Activated naive CD4-positive, alpha-beta T cell treated with anti-CD3 and anti-CD28 coated beads, Interleukin-2, amount 10 ng/mL, durations not matched to agents 7 days and 5 days (primary cell): ENCODE measurements around the gene SSR2.

ENCODE experiments used
- CTCF ChIA-PET: fragments of 350-600 bp; sonication (Branson Sonifier 250); formaldehyde crosslinking; loops from one replicate; lab custom pipeline; 2021; ENCODE audit warnings: antibody characterized with exemption; lab: Charles Lee
- DNase-seq: peaks from one replicate; pipeline ENCODE4 v3.0.0-alpha.2; 2020
- H3K27ac Mint-ChIP-seq: one replicate; pipeline ENCODE4 v1.8.0; 2021; ENCODE audit warnings: mild to moderate bottlenecking, moderate library complexity, mixed read lengths
- H3K27me3 Mint-ChIP-seq: one replicate; pipeline ENCODE4 v1.8.0; 2021; ENCODE audit warnings: mild to moderate bottlenecking, mixed read lengths
- H3K36me3 Mint-ChIP-seq: one replicate; pipeline ENCODE4 v1.8.0; 2021; ENCODE audit warnings: mixed read lengths
- H3K4me1 Mint-ChIP-seq: one replicate; pipeline ENCODE4 v1.8.0; 2021; ENCODE audit warnings: mixed read lengths
- H3K4me3 Mint-ChIP-seq: one replicate; pipeline ENCODE4 v1.8.0; 2021; ENCODE audit warnings: mild to moderate bottlenecking, moderate library complexity, mixed read lengths
- H3K9me3 Mint-ChIP-seq: one replicate; pipeline ENCODE4 v1.8.0; 2021; ENCODE audit warnings: mixed read lengths

SSR2 gene

DNA sequence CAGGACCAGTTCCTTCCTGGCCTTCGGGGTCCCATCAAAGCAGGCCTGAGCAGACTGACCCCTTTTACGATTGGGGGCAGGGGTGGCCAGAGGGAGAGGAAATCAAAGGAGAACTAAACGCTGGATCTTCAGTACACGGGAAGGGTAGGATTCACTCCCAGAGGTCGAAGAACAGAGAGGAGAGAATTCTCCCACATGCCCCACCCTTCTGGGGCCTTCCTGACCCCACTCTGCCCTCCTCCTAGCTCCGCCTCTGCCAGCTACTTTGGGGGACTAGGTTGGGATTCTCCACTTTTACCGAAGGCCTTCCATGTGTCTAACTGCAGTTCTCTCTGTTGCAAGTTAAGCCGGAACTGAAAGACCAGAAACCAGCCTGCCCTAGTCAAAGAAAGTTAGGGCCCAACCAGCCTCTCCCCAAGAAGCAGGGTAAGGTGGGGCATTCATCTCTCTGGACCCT is 41.8 kb downstream of the SSR2 start:
- peaks cover 41% of the 10 kb centered on the region for H3K36me3 Mint-ChIP-seq
- no peaks in the 10 kb centered on the region for H3K27me3 Mint-ChIP-seq
- H3K27ac Mint-ChIP-seq: peak overlapping the region; percentile 89
- H3K4me1 Mint-ChIP-seq: peaks cover 68% of the 10 kb centered on the region
- DNase-seq: peak; percentile 49
- no peaks in the 10 kb centered on the region for H3K9me3 Mint-ChIP-seq
- H3K4me3 Mint-ChIP-seq: peak overlapping the region; percentile 100
- CTCF ChIA-PET: interaction anchor here (0.7 to 12.7 kb wide), 8 partner anchors 9 to 45 kb away, joined by 3 to 98 read pairs (median 8); partner anchors contain the start of genes KHDC4 and RXFP4

DNA sequence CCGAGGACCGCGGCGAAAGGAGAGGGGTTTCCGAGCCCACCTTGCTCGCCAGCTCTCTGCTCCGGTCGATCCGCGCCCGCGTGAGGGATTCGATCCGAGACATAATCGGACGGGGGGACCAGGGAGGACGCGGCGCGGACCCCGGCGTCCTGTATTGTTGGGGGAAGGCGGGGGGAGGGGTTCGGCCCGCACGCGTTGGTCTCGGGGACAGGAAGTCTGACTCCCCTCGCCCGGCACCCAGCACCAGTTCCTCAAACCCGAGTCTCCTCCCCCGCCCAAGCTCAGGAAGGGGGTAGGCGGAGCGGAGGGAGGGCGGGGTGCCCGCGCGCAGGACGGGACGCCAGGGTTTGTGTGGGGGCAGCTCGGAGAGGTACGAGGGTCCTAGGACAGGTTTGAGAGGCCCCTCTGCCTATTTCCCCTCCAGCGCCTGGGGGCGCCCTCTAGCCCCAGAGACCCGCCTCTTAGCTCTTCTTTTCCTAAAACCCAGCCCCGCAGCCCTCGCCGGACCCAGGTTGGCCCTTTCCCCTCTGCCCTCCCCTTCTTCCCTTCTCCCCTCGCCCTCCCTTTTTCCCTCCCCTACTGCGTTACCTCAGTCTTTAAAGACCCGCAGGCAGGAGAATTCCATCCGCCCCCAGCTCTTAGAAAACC is 42.3 kb downstream of the SSR2 start, which contains the start of gene ARHGEF2:
ARHGEF2 (minus strand) TSS at position 223 of the 648 bp plus-strand sequence; CDS start at position 103, 120 bp downstream.
- Mint-ChIP-seq H3K9me3 (no peaks in the 10 kb centered on the region), H3K4me3 (peak within 1 kb of the TSS; percentile 100)
- CTCF ChIA-PET: interaction anchor here (0.7 to 12.7 kb wide), 9 partner anchors 9 to 44 kb away, joined by 3 to 98 read pairs (median 5); partner anchors contain the start of genes KHDC4 and RXFP4

DNA sequence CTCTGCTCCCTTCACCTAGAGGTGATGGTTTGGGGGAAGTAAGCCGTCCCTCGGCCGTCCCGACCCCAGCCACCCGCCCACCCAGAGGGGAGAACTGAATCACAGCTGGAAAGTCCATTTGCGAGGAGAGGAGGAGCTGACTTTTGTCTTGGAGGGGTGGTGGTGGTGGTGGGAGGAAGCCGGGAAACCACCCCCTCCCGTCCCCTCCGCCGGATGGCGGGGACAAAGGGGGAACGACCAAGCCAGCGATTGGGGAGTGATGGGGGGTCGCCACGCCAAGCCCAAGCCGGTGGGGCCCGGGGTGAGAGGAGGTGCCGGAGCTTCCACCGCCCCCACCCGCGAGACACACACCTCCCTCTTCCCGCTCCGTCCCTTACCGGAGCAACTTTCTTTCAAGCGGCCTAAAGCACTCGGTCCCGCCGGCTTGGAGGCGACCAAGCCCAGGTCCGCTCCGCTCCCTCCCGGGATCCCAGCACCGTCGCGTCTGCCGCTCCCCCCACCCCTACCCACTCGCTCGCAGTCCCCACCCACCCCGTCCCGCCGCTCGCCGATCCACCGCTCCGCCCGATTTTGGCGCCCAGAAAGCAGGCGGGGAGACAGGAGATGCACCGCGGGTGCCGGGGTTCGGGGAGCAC is 42.9 kb downstream of the SSR2 start:
- Mint-ChIP-seq H3K9me3 (no peaks in the 10 kb centered on the region), H3K4me3 (peak overlapping the region; percentile 100), H3K36me3 (peaks cover 45% of the 10 kb centered on the region), H3K27ac (peak overlapping the region; percentile 89), H3K27me3 (no peaks in the 10 kb centered on the region), H3K4me1 (peaks cover 69% of the 10 kb centered on the region)
- DNase-seq: peak; percentile 54
- CTCF ChIA-PET: interaction anchor here (0.8 to 12.7 kb wide), 9 partner anchors 8 to 44 kb away, joined by 3 to 98 read pairs (median 5); partner anchors contain the start of genes KHDC4 and RXFP4

More for the DNA sequence above, 42.3 kb downstream of the SSR2 start, which contains the start of gene ARHGEF2:
- H3K27me3 Mint-ChIP-seq: no peaks in the 10 kb centered on the region
- DNase-seq: peak; percentile 89
- H3K4me1 Mint-ChIP-seq: peaks cover 69% of the 10 kb centered on the region
- peak within 1 kb of the TSS; percentile 89 for H3K27ac Mint-ChIP-seq
- H3K36me3 Mint-ChIP-seq: peaks cover 42% of the 10 kb centered on the region

DNA sequence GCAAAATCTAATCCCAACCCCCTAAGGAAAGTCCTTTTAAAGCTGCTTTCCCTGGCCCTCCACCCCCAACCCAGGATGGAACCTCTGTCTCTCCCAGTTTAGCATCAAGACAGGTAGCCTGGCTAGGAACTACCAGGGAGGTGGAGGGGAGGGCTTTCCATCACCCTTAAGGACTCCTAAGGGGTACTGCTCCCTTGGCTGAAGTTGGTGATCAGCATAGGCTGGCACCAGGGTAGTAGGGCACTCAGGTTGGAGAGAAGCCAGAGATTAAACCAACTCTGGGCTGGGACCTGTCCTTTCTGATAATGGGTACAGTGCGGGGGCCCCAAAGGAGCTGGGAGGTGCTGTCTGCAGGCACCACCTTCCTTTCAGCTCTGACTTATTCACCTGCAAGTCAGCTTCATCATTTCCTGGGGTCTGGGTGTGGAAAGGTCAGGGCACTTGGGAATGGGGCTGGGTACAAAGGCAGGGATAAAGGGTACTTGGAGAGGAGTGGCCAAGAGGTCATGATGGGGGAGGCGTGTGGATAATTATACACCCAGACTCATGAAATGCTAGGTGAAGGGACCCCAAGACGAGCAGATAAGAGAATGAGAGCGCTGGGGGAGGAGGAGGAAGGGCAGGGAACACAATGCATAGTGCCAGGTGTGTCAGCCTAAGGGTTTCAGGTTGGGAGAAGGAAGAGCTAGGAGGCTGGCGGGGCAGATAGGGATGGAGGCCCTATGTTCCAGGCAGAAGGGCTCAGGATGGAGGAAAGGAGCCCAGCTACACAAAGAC is 43.6 kb downstream of the SSR2 start:
- peaks cover 51% of the 10 kb centered on the region for H3K36me3 Mint-ChIP-seq
- no peaks in the 10 kb centered on the region for H3K9me3 Mint-ChIP-seq
- H3K27me3 Mint-ChIP-seq: no peaks in the 10 kb centered on the region
- peak overlapping the region; percentile 100 for H3K4me3 Mint-ChIP-seq
- peak overlapping the region; percentile 89 for H3K27ac Mint-ChIP-seq
- CTCF ChIA-PET: interaction anchor here (0.9 to 12.7 kb wide), 8 partner anchors 9 to 89 kb away, joined by 3 to 98 read pairs (median 8); partner anchors contain the start of genes KHDC4 and RXFP4
- no peak for DNase-seq
- H3K4me1 Mint-ChIP-seq: peaks cover 69% of the 10 kb centered on the region

DNA sequence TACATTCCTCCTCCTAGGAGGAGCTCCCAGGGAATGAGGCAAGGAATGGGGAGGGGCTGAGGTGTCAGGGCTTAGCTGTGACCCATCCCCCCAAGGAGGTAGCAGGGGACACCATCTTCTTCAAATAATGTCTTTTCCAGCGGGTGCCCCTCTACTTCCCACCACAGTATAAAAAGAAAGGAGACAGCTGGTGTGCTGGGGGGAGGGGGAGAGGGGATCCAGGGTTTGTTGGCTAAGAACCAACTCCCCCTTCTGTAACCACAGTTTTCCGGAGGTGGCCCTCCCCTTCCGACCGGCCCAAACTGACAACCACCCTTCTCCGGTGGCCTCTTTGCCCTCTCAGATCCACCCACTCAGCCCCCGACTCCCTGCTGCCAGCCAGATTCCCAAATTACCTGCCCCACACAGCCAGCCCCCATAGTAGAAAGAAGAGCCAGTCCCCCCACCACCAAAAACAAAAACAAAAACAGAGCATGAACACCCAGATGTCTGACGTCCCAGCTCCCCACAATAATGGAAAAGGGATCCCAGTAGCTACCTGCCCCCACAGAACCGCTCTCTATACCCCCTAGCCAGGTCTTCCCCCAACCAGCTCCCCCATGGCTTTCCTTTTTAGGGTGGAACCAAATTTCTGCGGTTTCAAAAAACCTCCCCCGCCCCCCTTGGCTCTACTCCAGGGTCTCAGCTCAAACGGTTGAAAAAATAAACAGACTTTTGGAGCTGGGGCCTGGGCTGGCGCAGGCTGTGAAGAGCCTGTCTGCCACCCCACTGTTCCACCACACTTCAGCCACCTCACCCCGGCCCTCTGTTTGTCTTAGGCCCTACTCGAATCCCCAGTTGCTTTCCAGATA is 44.5 kb downstream of the SSR2 start:
- Mint-ChIP-seq H3K27me3 (no peaks in the 10 kb centered on the region), H3K27ac (peak overlapping the region; percentile 89), H3K4me1 (peaks cover 68% of the 10 kb centered on the region), H3K4me3 (peak overlapping the region; percentile 100), H3K9me3 (no peaks in the 10 kb centered on the region), H3K36me3 (peaks cover 49% of the 10 kb centered on the region)
- DNase-seq: peak; percentile 64
- CTCF ChIA-PET: interaction anchor here (0.9 to 12.7 kb wide), 10 partner anchors 8 to 90 kb away, joined by 3 to 98 read pairs (median 6); partner anchors contain the start of genes KHDC4 and RXFP4

DNA sequence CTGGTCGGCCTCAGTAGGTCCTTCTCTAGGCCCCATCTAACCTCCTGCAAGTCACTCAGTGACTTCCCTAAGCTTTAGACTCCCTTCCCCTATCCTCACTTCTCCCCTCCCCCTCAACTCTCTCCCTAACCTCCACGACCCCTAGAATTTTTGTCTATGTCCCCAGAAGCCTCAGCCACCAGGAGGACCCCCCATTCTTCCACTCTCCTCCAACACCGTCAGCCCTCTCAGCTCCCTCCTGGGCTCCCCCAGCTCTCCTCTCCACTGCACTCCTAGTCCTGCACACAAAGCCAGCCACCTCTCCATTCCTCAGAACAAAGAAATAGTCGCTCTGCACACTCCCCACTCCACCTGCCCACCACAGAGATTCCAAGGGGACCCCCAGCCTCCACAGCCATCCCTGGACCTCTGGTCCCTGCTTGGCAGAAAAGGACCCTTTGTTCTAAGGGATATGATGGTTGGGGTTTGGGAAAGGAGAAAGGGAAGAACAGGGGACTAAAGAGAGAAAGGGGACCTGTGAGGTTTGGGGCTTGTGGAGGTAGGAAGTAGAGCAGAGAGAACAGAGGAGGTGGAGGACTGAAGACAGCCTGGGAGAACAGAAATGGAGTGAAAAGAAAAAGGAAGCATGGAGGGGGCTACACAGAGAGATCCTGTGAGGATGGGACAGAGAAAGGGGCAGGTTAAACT is 45.2 kb downstream of the SSR2 start:
- Mint-ChIP-seq H3K9me3 (no peaks in the 10 kb centered on the region), H3K27ac (peak overlapping the region; percentile 89), H3K36me3 (peaks cover 50% of the 10 kb centered on the region), H3K27me3 (no peaks in the 10 kb centered on the region), H3K4me3 (peak overlapping the region; percentile 100), H3K4me1 (peaks cover 68% of the 10 kb centered on the region)
- CTCF ChIA-PET: interaction anchor here (1.0 to 12.7 kb wide), 6 partner anchors 9 to 91 kb away, joined by 3 to 98 read pairs (median 4); partner anchors contain the start of gene RXFP4
- no peak for DNase-seq

DNA sequence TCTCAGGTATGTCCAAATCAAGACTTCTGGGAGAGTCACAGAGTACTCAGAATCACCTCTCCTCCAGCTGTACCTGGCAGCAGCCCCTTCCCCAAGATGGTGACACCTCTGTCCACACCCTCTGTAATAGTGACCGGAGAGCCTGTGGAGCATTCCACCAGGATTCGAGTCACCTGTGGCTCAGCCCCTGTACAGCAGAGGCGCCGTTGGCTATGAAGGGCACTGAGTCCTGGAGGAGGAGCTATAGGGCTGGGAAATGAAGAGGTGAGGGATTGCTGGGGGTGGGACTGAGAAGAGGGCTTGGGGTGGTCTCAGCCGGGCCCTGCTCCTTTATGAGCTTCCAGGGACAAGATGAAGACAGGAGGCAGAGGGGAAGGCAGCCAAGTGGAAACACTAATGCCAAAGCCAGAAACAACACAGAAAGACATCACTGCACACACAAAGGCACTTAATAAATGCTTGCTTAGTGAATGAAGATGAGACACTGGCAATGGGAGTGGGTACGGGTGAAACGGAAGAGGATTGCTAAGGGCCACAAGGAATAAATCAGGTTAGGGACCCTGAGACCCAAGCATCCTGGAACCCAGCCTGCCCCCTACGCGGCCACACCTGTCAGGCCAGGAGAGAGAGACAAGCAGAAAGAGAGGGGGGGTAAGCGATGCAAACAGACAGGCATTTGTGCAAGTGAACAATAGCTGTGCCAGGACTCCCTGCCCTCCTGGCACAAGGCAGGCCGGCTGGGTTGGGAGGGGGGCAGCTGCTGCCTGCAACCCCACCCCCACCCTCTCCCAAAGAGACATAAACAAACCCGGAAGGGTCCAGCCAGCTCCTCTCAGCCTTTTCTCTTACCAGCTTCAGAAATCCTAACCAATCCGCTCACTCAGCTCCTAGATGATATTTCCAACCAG is 46.3 kb downstream of the SSR2 start:
- Mint-ChIP-seq H3K27me3 (no peaks in the 10 kb centered on the region), H3K27ac (peak overlapping the region; percentile 89), H3K4me3 (peak overlapping the region; percentile 100), H3K36me3 (peaks cover 61% of the 10 kb centered on the region), H3K4me1 (peaks cover 68% of the 10 kb centered on the region), H3K9me3 (no peaks in the 10 kb centered on the region)
- CTCF ChIA-PET: interaction anchor here (0.7 to 12.7 kb wide), 7 partner anchors 8 to 189 kb away, joined by 3 to 98 read pairs (median 4); partner anchors contain the start of gene RXFP4
- DNase-seq: no peak

DNA sequence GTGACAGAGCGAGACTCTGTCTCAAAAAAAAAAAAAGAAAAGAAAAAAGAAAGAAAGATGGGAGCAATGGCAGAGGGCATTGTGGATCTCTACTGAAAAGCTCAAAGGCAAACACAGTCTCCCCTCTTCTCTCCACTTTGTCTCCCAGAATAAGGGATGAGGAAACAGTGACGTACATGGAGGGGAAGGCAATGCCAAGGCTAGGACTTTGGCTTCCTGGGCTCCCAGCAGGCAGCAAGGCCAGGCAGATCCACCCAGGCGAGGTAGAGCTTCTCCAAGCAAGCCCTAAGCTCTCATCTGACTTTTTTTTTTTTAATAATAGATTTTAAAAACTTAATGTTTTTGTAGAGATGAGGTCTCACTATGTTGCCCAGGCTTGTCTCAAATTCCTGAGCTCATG is 47.0 kb downstream of the SSR2 start:
- H3K4me1 Mint-ChIP-seq: peaks cover 73% of the 10 kb centered on the region
- no peaks in the 10 kb centered on the region for H3K27me3 Mint-ChIP-seq
- H3K9me3 Mint-ChIP-seq: no peaks in the 10 kb centered on the region
- no peak overlapping the region for H3K27ac Mint-ChIP-seq
- H3K4me3 Mint-ChIP-seq: peak overlapping the region; percentile 100
- CTCF ChIA-PET: interaction anchor here (0.8 to 12.7 kb wide), 4 partner anchors 9 to 35 kb away, joined by 3 to 98 read pairs (median 22); partner anchors contain the start of gene RXFP4
- H3K36me3 Mint-ChIP-seq: peaks cover 66% of the 10 kb centered on the region
- DNase-seq: no peak

DNA sequence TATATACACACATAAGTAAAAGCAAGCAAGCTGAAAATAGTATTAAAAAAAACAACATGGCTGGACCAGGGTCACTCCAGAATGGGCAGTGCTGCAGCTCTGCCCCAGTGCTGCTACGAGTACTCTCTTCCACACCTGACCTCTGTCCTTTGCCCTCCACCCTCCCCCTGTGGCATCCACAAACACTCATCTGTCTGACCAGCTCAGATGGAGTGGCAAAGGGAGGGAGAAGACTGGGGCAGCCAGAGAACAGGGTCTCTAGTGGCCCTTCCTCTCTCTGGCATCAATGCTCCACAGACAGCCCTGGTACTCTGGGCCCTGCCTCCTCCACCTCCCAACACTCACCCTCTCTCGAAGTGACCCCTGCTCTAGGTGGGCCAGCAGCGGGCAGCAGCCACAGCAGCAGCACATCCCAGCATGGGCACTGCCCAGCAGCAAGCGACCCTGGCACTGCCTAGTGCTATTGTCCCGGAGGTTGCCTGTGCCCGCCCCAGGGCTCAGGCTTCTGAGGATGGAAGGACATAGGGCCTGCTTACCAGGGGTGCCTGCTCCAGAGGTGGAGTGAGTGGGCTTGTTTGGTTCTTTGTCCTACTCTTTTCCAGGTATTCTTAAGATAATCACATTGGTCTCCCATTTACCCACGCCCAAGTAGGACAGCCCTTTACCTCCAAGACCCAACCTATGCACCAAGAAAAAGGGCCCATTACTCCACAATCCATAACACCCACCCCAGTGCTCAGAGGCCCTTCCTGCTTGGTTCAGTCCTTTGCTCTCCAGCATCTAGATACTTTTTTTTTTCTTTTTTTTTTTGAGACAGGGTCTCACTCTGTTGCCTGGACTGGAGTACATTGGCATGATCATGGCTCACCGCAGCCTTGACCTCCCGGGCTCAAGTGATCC is 48.6 kb downstream of the SSR2 start:
- H3K36me3 Mint-ChIP-seq: peaks cover 76% of the 10 kb centered on the region
- peak overlapping the region; percentile 72 for H3K27ac Mint-ChIP-seq
- H3K9me3 Mint-ChIP-seq: no peaks in the 10 kb centered on the region
- DNase-seq: no peak
- no peaks in the 10 kb centered on the region for H3K27me3 Mint-ChIP-seq
- H3K4me3 Mint-ChIP-seq: no peak overlapping the region
- CTCF ChIA-PET: no interaction called here
- peaks cover 88% of the 10 kb centered on the region for H3K4me1 Mint-ChIP-seq

DNA sequence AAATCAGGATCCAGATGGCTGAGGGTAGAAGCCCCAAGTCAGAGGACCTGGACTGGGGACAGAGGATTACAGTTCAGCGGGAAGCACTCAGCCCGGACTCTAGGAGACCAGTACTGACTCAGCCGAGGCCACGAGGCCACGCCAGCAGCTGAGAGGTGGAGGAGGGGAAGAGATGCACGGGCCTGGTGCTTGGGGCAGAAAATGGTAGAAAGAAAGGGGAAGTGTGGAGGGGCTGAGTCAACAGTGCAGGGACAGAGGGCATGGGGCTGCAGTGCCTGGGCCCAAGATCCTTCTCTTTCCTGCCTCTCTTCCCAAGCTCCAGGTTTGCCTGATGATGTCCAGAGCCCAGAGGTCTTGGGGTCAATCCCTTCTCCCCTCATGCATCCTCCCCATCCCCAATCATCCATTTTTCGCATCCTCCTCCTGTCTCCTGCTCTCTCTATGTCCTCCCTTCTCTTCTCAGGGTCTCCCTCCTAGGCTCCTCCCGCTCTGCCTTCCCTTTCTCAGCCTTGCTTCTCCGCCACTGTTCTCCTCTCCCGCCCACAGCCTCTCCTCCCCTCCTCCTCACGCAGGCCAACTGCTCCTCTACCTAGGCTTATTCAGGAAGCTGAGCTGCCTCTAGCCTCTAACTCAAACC is 50.1 kb downstream of the SSR2 start:
- no peak for DNase-seq
- CTCF ChIA-PET: interaction anchor here (0.8 to 0.9 kb wide), 2 partner anchors 10 to 13 kb away, joined by 3 read pairs; no protein-coding TSS in a partner anchor
- Mint-ChIP-seq H3K27me3 (no peaks in the 10 kb centered on the region), H3K9me3 (no peaks in the 10 kb centered on the region), H3K27ac (peak overlapping the region; percentile 77), H3K4me3 (peak overlapping the region; percentile 55), H3K4me1 (peaks cover 97% of the 10 kb centered on the region), H3K36me3 (peaks cover 75% of the 10 kb centered on the region)
